HepG2 (cell line): Measurements from ENCODE around the gene RNF4. TPM values are rescaled to one million over a fixed set of nuclear protein-coding genes. Genes with fewer than 3 reads are reported as not detected.

Experiments used
- ATAC-seq: fragments of 200-7000 bp; cut with Tn5 transposase; 3 replicates; pipeline ENCODE4 v1.9.1; 2020; ENCODE audit warnings: mild to moderate bottlenecking, moderate library complexity
- BruUV-seq: library from RNA; stranded (reverse); fragments of 400-500 nt; replicated peaks from 2 replicates; lab custom pipeline; 2021; lab: Mats Ljungman, UMichigan
- CTCF ChIA-PET: fragments of 300-600 bp; formaldehyde crosslinking; extraction: SDS; loops from one replicate; lab custom pipeline; 2021; ENCODE audit warnings: low total read pairs, inconsistent platforms, low intra/inter-chr PET ratio; lab: Yijun Ruan, JAX
- POLR2A ChIA-PET: fragments of 350-600 bp; sonication (Branson Sonifier 250); formaldehyde crosslinking; loops from one replicate; lab custom pipeline; 2020; ENCODE audit warnings: antibody characterized with exemption, inconsistent platforms; lab: Yijun Ruan, JAX
- DNase-seq: peaks from one replicate; pipeline ENCODE4 v3.0.0-alpha.2; 2015; ENCODE audit warnings: low spot score
- FAIRE-seq: peaks from 3 replicates; lab custom pipeline; 2011; peaks lifted over from hg19 to GRCh38; lab: Jason Lieb, UNC
- H2AFZ ChIP-seq: one replicate; pipeline ENCODE4 v1.6.1; 2011; ENCODE audit warnings: low read length, inconsistent platforms
- H3K27ac ChIP-seq: fragments of 300-600 bp; 3 replicates; pipeline ENCODE4 v1.8.0; 2011; ENCODE audit warnings: mixed run types, mild to moderate bottlenecking, mixed read lengths, low read length, inconsistent platforms; ENCODE audit not compliant: insufficient read depth; ENCODE audit errors: extremely low read length
- H3K27me3 ChIP-seq, 2 experiments: fragments of 200-600 bp in 1 of 2; 2 replicates in 1 of 2; 3 replicates in 1 of 2; pipeline versions ENCODE4 v1.6.0 to v1.8.0; 2011; ENCODE audit warnings: low read length in 2 of 2, mild to moderate bottlenecking in 2 of 2, moderate library complexity in 2 of 2, inconsistent platforms in 1 of 2; ENCODE audit not compliant: insufficient read depth in 2 of 2, control insufficient read depth in 1 of 2
- H3K36me3 ChIP-seq, 2 experiments: fragments of 200-600 bp in 1 of 2; replicated peaks in 1 of 2; 2 replicates in 1 of 2; 3 replicates in 1 of 2; pipeline versions ENCODE4 v1.5.1 to v1.8.0; 2011; ENCODE audit warnings: low read length in 2 of 2, inconsistent platforms in 1 of 2; ENCODE audit not compliant: insufficient read depth in 2 of 2, control insufficient read depth in 1 of 2
- H3K4me1 ChIP-seq: 2 replicates; pipeline ENCODE4 v1.5.1; 2012; ENCODE audit warnings: low read length, inconsistent platforms; ENCODE audit not compliant: insufficient read depth
- H3K4me2 ChIP-seq: 2 replicates; pipeline ENCODE4 v1.6.0; 2011; ENCODE audit warnings: low read depth, low read length, inconsistent platforms
- H3K4me3 ChIP-seq, 3 experiments: fragments of 200-600 bp in 1 of 3; sonication (generic), shearing (Covaris generic) in 1 of 3; replicated peaks in 1 of 3; 2 replicates each; pipeline ENCODE4 v1.5.1; 2011 to 2016; ENCODE audit warnings: low read length in 3 of 3, inconsistent platforms in 2 of 3, low read depth in 2 of 3, mild to moderate bottlenecking in 2 of 3, control low read depth in 1 of 3, mixed read lengths in 1 of 3; ENCODE audit not compliant: insufficient read depth in 1 of 3
- H3K79me2 ChIP-seq: one replicate; pipeline ENCODE4 v1.6.1; 2011; ENCODE audit warnings: low read length, inconsistent platforms; ENCODE audit not compliant: insufficient read depth
- H3K9ac ChIP-seq: 2 replicates; pipeline ENCODE4 v1.6.0; 2011; ENCODE audit warnings: mild to moderate bottlenecking, low read depth, low read length, inconsistent platforms; ENCODE audit not compliant: insufficient read depth
- H3K9me3 ChIP-seq: 2 replicates; pipeline ENCODE4 v1.5.1; 2012; ENCODE audit warnings: mild to moderate bottlenecking, low read length
- H4K20me1 ChIP-seq: 2 replicates; pipeline ENCODE4 v1.6.0; 2011; ENCODE audit warnings: inconsistent platforms, mild to moderate bottlenecking, low read length, moderate library complexity; ENCODE audit not compliant: insufficient read depth
- AFF4 ChIP-seq: sonication (generic); formaldehyde crosslinking; IDR thresholded peaks from 2 replicates; pipeline ENCODE4 v1.4.0; 2020; ENCODE audit warnings: missing genetic modification reagents
- ZNF564 ChIP-seq: sonication (generic); formaldehyde crosslinking; IDR thresholded peaks from 2 replicates; pipeline ENCODE4 v1.8.1; 2023; ENCODE audit warnings: mild to moderate bottlenecking, missing genetic modification reagents
- WGBS: methylation state at CpG from one replicate; pipeline ENCODE4 v1.1.6; 2017; ENCODE audit warnings: low lambda C conversion rate; 5-methylcytosine and 5-hydroxymethylcytosine counted together
- in situ Hi-C: cut with HindIII; loops from 2 replicates; pipeline ENCODE4 v1.10.0; 2017; ENCODE audit warnings: low pct_unique_long_range_greater_than_20kb; ENCODE audit not compliant: extremely low pct_ligation_motif_present
- intact Hi-C: fragments of 100-400 bp; cut with micrococcal nuclease; formaldehyde crosslinking; loops from one replicate; pipeline ENCODE4 v1.10.0; 2022; ENCODE audit not compliant: unreplicated experiment
- polyA plus RNA-seq, 8 experiments: library from polyadenylated mRNA; depleted of rRNA in 3 of 8; stranded (reverse) in 7 of 8; unstranded in 1 of 8; fragments of >200 nt; fragmentation: Illumina TruSeq in 4 of 8; extraction: Trizol in 4 of 8; gene quantifications; 2 replicates each; pipeline versions ENCODE4 v1.2.1 to v1.2.3, GENCODE V29; 2011 to 2016; ENCODE audit warnings: low read depth in 4 of 8, missing spikeins in 1 of 8, mixed read lengths in 1 of 8; ENCODE audit not compliant: insufficient read depth in 1 of 8
- total RNA-seq, 5 experiments: library from RNA; depleted of rRNA; stranded (reverse); fragments of >200 nt; fragmentation: Illumina TruSeq; extraction: Trizol; gene quantifications; 2 replicates each; pipeline ENCODE4 v1.2.3, GENCODE V29; 2016; ENCODE audit warnings: low read depth in 1 of 5

Gene RNF4
- total and polyA plus RNA-seq, 2 of the 13 experiments (the other 11 are each of a cell fraction or from before 2014, with no cell fraction given) = 38.1 to 45.1 TPM

DNA sequence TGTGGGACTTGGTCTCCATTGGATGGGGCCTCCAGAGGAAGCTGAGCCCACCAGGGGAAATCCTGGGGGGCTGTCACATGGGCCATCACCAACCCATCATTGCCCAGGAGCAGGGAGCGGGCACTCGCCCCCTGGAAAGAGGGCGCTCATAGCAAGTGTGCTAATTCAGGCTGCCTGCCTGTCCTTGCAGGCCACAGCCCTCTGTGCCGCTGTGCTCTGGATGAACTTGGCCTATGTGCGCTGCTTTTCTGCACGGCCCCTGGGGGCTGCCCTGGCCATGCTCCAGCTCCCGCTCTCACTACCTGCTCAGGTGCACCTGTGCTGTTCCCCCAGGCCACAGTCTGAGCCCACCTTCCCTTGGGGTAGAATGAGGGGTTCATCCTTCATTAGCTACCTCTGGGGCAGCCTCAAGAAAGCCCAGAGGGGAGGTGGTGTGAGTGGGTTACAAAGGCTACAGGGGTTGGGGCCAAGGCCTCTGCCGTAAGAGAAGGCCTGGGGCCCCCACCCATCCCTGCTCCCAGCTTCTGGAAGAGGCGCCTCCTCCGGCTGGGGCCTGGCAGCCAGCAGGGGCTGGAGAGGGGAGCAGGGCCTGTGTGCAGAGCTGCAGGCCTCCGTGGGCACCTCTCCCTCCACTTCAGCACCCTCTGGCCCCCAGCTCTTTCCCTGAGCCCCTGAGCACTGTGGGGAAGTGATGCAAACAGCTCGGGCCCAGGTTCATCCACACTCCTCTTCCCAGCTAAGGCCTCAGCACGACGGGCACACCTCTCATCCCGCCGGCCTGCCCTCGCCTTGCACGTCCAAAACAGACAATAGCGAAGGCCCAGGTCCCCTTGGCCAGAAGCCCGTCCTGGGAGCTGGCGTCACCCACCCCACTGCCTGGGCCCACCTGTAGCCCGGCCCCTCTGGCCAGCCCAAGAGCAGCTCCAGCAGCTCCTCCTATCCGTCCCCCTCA is 41.2 kb upstream of the RNF4 start:
- DNase-seq (no peak), ATAC-seq (peak; percentile 32; the same call in 2 of the 3 replicates), FAIRE-seq (no peak)
- no peak overlapping the region for H3K9ac ChIP-seq
- H3K4me2 ChIP-seq = no peak overlapping the region
- ChIA-PET CTCF (no interaction called here), POLR2A (no interaction called here)
- no TSS peak for BruUV-seq
- H2AFZ ChIP-seq = no peak overlapping the region
- peaks cover 15% of the 10 kb centered on the region for H3K4me1 ChIP-seq
- H3K4me3 ChIP-seq = no peak overlapping the region
- no peaks in the 10 kb centered on the region for H3K79me2 ChIP-seq
- in situ Hi-C loops = no loop called here
- H3K36me3 ChIP-seq = no peaks in the 10 kb centered on the region
- no peak overlapping the region for H3K27ac ChIP-seq
- no peaks in the 10 kb centered on the region for H4K20me1 ChIP-seq
- WGBS = 34% methylated on average over 5 of the region's 23 CpGs
- TF ChIP-seq ZNF564 (CRISPR knock-in tag) (0 out of 2 replicates have a peak, but pooled peaks have one; percentile 45), AFF4 (CRISPR knock-in tag) (no peak)
- intact Hi-C loops = no loop called here
- peaks cover 7 to 65% of the 10 kb centered on the region in 2 experiments; a peak in 4 of 5 replicates for H3K27me3 ChIP-seq
- no peaks in the 10 kb centered on the region for H3K9me3 ChIP-seq
